Raji (cell line): ENCODE data around the gene SFXN5.

Source experiments
- POLR2A ChIP-seq: IDR thresholded peaks from 2 replicates; pipeline ENCODE4 v1.6.1; 2011; ENCODE audit warnings: low read depth, low read length, control low read depth; ENCODE audit not compliant: insufficient read depth

The SFXN5 gene

GRCh38 chr2:73003027-73003426, 68.5 kb downstream of the SFXN5 start:
- no peak for TF ChIP-seq POLR2A

GRCh38 chr2:73000808-73001570, 70.5 kb downstream of the SFXN5 start:
- TF ChIP-seq POLR2A: no peak

GRCh38 chr2:72999729-73000725, 71.5 kb downstream of the SFXN5 start:
- no peak for TF ChIP-seq POLR2A

- TF ChIP-seq POLR2A: no peak
Measured at GRCh38 chr2:72998724-72999123, 72.8 kb downstream of the SFXN5 start.

- no peak for TF ChIP-seq POLR2A
Measured at GRCh38 chr2:72998234-72998651, 73.3 kb downstream of the SFXN5 start.

- no peak for TF ChIP-seq POLR2A
Measured at GRCh38 chr2:72996117-72996502, 75.4 kb downstream of the SFXN5 start.

GRCh38 chr2:72995430-72996116, 75.9 kb downstream of the SFXN5 start:
- TF ChIP-seq POLR2A: no peak

- TF ChIP-seq POLR2A: no peak
Measured at GRCh38 chr2:72994991-72995380, 76.5 kb downstream of the SFXN5 start.

GRCh38 chr2:72994282-72994990, 77.1 kb downstream of the SFXN5 start:
- TF ChIP-seq POLR2A: no peak

- no peak for TF ChIP-seq POLR2A
Measured at GRCh38 chr2:72993933-72994280, 77.6 kb downstream of the SFXN5 start.

- no peak for TF ChIP-seq POLR2A
Measured at GRCh38 chr2:72993147-72993932, 78.2 kb downstream of the SFXN5 start.

- TF ChIP-seq POLR2A: no peak
Measured at GRCh38 chr2:72992734-72993102, 78.8 kb downstream of the SFXN5 start.

- no peak for TF ChIP-seq POLR2A
Measured at GRCh38 chr2:72991980-72992733, 79.4 kb downstream of the SFXN5 start.

- no peak for TF ChIP-seq POLR2A
Measured at GRCh38 chr2:72991439-72991725, 80.1 kb downstream of the SFXN5 start.
